Measurements from ENCODE around the gene CA10.

The CA10 gene

DNA sequence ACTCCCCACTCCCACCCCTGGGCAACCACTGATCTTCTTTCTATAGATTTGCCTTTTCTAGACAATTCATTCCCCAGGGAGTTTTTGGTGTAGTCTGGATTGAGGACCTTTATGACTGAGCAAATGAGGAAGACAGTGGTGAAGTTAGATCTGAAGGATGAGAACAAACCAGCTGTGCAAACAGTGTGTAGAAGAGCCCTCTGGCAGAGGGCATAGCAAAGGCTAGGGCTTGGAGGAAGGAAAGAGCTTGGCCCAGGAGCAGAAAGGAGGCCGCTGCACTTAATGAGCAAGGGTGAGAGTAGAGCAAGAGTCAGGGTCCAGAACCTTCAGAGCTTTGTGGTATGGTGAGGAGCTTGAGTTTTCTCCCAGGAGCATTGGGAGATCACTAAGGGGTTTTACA lies 352.7 kb downstream of the CA10 start:
- no peak for TF ChIP-seq CTCF (IDR thresholded peaks at IDR 0.05; ENCODE audit: low read depth, low read length)
- H3K4me3 ChIP-seq (ENCODE audit: low read depth, low read length), result no peak overlapping the region
- H3K36me3 ChIP-seq, result no peaks in the 10 kb centered on the region
- no peaks in the 10 kb centered on the region for H3K27me3 ChIP-seq
- DNase-seq, result no peak
- H3K4me1 ChIP-seq, result peaks cover 19% of the 10 kb centered on the region
- no peaks in the 10 kb centered on the region; the same call in 1 of the 2 replicates for H3K9me3 ChIP-seq

DNA sequence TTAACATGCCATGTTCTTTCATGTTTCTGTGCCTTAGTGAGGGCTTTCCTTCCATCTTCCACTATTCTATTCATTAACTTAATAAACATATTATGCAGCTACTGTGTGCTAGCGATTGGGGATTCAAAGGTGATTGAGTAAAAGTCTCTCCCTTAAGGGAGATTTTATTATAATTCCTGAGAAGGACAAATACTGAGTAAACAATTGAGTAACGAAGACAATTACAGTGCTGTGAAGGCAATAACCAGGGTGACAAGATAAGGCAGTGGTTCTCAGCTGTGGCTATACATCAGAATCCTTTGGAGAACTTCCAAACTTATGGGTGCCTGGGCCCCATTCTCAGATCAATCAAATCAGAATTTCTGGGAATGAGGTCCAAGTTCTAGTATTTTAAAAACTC lies 353.3 kb downstream of the CA10 start:
- no peak for TF ChIP-seq CTCF (IDR thresholded peaks at IDR 0.05; ENCODE audit: low read depth, low read length)
- no peaks in the 10 kb centered on the region for H3K36me3 ChIP-seq

DNA sequence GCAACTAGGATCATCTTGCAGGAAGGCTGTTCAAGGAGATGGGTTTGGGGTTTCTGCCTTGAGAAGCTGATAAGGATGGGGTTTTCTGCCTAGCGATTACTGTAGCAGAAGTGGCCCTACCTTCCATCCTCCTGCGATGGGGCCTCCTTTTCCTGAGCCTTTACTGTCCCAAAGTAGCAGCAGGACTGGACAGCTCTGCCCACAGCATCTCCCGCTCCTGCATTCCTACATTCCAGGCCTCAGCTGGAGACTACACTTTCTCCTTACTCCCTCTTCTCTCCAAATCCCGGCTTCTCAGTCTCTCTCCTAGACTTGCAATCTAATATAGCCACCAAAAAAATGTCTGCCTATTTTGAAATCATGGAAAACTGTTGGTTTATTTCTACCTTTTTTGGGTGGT lies 355.4 kb downstream of the CA10 start:
- no peaks in the 10 kb centered on the region for H3K36me3 ChIP-seq
- no peak for DNase-seq
- no peaks in the 10 kb centered on the region for H3K27me3 ChIP-seq
- peaks cover 19% of the 10 kb centered on the region for H3K4me1 ChIP-seq
- TF ChIP-seq CTCF (IDR thresholded peaks at IDR 0.05; ENCODE audit: low read depth, low read length), result no peak
- H3K9me3 ChIP-seq, result no peaks in the 10 kb centered on the region; the same call in 1 of the 2 replicates
- H3K4me3 ChIP-seq (ENCODE audit: low read depth, low read length), result no peak overlapping the region

More for the DNA sequence above, 353.3 kb downstream of the CA10 start:
- DNase-seq, result no peak
- H3K9me3 ChIP-seq, result no peaks in the 10 kb centered on the region; the same call in 1 of the 2 replicates
- H3K4me1 ChIP-seq, result peaks cover 19% of the 10 kb centered on the region
- H3K27me3 ChIP-seq, result no peaks in the 10 kb centered on the region
- no peak overlapping the region for H3K4me3 ChIP-seq (ENCODE audit: low read depth, low read length)

- peak; percentile 80 for DNase-seq
- no peak for TF ChIP-seq CTCF (IDR thresholded peaks at IDR 0.05; ENCODE audit: low read depth, low read length)
Observed at GRCh38 chr17:51802544-51802943, 356.0 kb downstream of the CA10 start.

GRCh38 chr17:51801626-51802025 lies 356.9 kb downstream of the CA10 start:
- Histone ChIP-seq H3K9me3 (no peaks in the 10 kb centered on the region), H3K27me3 (no peaks in the 10 kb centered on the region), H3K4me3 (ENCODE audit: low read depth, low read length) (no peak overlapping the region), H3K4me1 (peaks cover 19% of the 10 kb centered on the region), H3K36me3 (no peaks in the 10 kb centered on the region)
- no peak for DNase-seq
- TF ChIP-seq CTCF (IDR thresholded peaks at IDR 0.05; ENCODE audit: low read depth, low read length), result no peak

More at GRCh38 chr17:51802544-51802943, 356.0 kb downstream of the CA10 start:
- H3K27me3 ChIP-seq, result no peaks in the 10 kb centered on the region
- no peak overlapping the region for H3K4me3 ChIP-seq (ENCODE audit: low read depth, low read length)
- peaks cover 19% of the 10 kb centered on the region for H3K4me1 ChIP-seq
- H3K9me3 ChIP-seq, result no peaks in the 10 kb centered on the region; the same call in 1 of the 2 replicates
- no peaks in the 10 kb centered on the region for H3K36me3 ChIP-seq

- Histone ChIP-seq H3K4me3 (ENCODE audit: low read depth, low read length) (no peak overlapping the region), H3K36me3 (no peaks in the 10 kb centered on the region), H3K27me3 (no peaks in the 10 kb centered on the region), H3K9me3 (no peaks in the 10 kb centered on the region), H3K4me1 (peaks cover 16% of the 10 kb centered on the region)
- TF ChIP-seq CTCF (IDR thresholded peaks at IDR 0.05; ENCODE audit: low read depth, low read length), result no peak
- no peak for DNase-seq
Observed at GRCh38 chr17:51799981-51800380, 358.5 kb downstream of the CA10 start.
